ENCODE results near the gene MAPK12. TPM values are rescaled to one million over a fixed set of nuclear protein-coding genes. Genes with fewer than 3 reads are reported as not detected.

MAPK12 gene
- total RNA-seq, 4 donors from 2014 or later: 10.1 to 18.4 (median 14.0) TPM

GRCh38 chr22:50289942-50290630 is 28.6 kb upstream of the MAPK12 start:
- H3K36me3 ChIP-seq: peaks cover 0 to 62% of the 10 kb centered on the region in 2 donors
- ATAC-seq: no peak
- H3K27me3 ChIP-seq: no peaks in the 10 kb centered on the region
- H3K27ac ChIP-seq: no peak overlapping the region
- no peaks in the 10 kb centered on the region for H3K9me3 ChIP-seq
- TF ChIP-seq EP300 (IDR thresholded peaks at IDR 0.05): no peak
- TF ChIP-seq CTCF (IDR thresholded peaks at IDR 0.05): no peak
- no peak for TF ChIP-seq POLR2AphosphoS5 (IDR thresholded peaks at IDR 0.05)
- TF ChIP-seq POLR2A (IDR thresholded peaks at IDR 0.05): no peak
- no CpG with 5 or more reads among the region's 37 CpGs for WGBS, 2 donors (ENCODE audit: low coverage in 1 of 2)
- no peak overlapping the region for H3K4me3 ChIP-seq
- peaks cover 0 to 60% (median 25%) of the 10 kb centered on the region in 3 donors for H3K4me1 ChIP-seq

- no peak overlapping the region for H3K27ac ChIP-seq
- 88% methylated on average over 9 of the region's 57 CpGs; no CpG with 5 or more reads in 1 of the 2 donors for WGBS, 2 donors (ENCODE audit: low coverage in 1 of 2)
- TF ChIP-seq POLR2AphosphoS5 (IDR thresholded peaks at IDR 0.05) (no peak), POLR2A (IDR thresholded peaks at IDR 0.05) (no peak), EP300 (IDR thresholded peaks at IDR 0.05) (no peak), CTCF (IDR thresholded peaks at IDR 0.05) (no peak)
- no peak overlapping the region for H3K4me3 ChIP-seq
- peaks cover 0 to 52% (median 22%) of the 10 kb centered on the region in 3 donors for H3K4me1 ChIP-seq
- no peaks in the 10 kb centered on the region for H3K27me3 ChIP-seq
- ATAC-seq: no peak
- H3K36me3 ChIP-seq: peaks cover 0 to 69% of the 10 kb centered on the region in 2 donors
- no peaks in the 10 kb centered on the region for H3K9me3 ChIP-seq
Measured at GRCh38 chr22:50289151-50289941, 27.9 kb upstream of the MAPK12 start.

- Histone ChIP-seq H3K27me3 (no peaks in the 10 kb centered on the region), H3K4me3 (no peak overlapping the region), H3K4me1 (peaks cover 0 to 40% (median 5%) of the 10 kb centered on the region in 3 donors), H3K27ac (no peak overlapping the region), H3K36me3 (peaks cover 0 to 85% of the 10 kb centered on the region in 2 donors), H3K9me3 (no peaks in the 10 kb centered on the region)
- TF ChIP-seq POLR2AphosphoS5 (IDR thresholded peaks at IDR 0.05) (no peak), CTCF (IDR thresholded peaks at IDR 0.05) (no peak), EP300 (IDR thresholded peaks at IDR 0.05) (no peak), POLR2A (IDR thresholded peaks at IDR 0.05) (no peak)
- no CpG with 5 or more reads among the region's 31 CpGs for WGBS, 2 donors (ENCODE audit: low coverage in 1 of 2)
- ATAC-seq: no peak
Measured at GRCh38 chr22:50287731-50288130, 26.2 kb upstream of the MAPK12 start.

- Histone ChIP-seq H3K27me3 (no peaks in the 10 kb centered on the region), H3K9me3 (no peaks in the 10 kb centered on the region), H3K36me3 (peaks cover 0 to 95% of the 10 kb centered on the region in 2 donors), H3K4me3 (no peak overlapping the region), H3K27ac (no peak overlapping the region), H3K4me1 (peaks cover 0 to 40% (median 0%) of the 10 kb centered on the region in 3 donors)
- ATAC-seq: no peak
- TF ChIP-seq CTCF (IDR thresholded peaks at IDR 0.05): no peak
- no peak for TF ChIP-seq POLR2A (IDR thresholded peaks at IDR 0.05)
- no peak for TF ChIP-seq POLR2AphosphoS5 (IDR thresholded peaks at IDR 0.05)
- TF ChIP-seq EP300 (IDR thresholded peaks at IDR 0.05): no peak
- no CpG with 5 or more reads among the region's 40 CpGs for WGBS, 2 donors (ENCODE audit: low coverage in 1 of 2)
Measured at GRCh38 chr22:50286701-50287318, 25.3 kb upstream of the MAPK12 start.
